Karpas-422 (cell line): ENCODE data around the gene STON1. TPM values are rescaled to one million over a fixed set of nuclear protein-coding genes. Genes with fewer than 3 reads are reported as not detected.
A peak's percentile ranks its signal among the peaks of the same experiment; 100 is the strongest.

Experiments used
- DNase-seq: peaks from one replicate; pipeline ENCODE4 v3.0.0-alpha.2; 2015
- H2AFZ ChIP-seq: fragments of 200-600 bp; sonication (generic); 2 replicates; pipeline ENCODE4 v1.6.1; 2014; ENCODE audit warnings: antibody characterized with exemption, low read length, mixed read lengths
- H3K27ac ChIP-seq: fragments of 200-600 bp; sonication (generic); 2 replicates; pipeline ENCODE4 v1.5.1; 2014; ENCODE audit warnings: mild to moderate bottlenecking, low read length, moderate library complexity
- H3K27me3 ChIP-seq: fragments of 200-600 bp; sonication (generic); 2 replicates; pipeline ENCODE4 v1.6.1; 2014; ENCODE audit warnings: low read length, mixed read lengths
- H3K36me3 ChIP-seq: fragments of 200-600 bp; sonication (generic); 2 replicates; pipeline ENCODE4 v1.6.1; 2014; ENCODE audit warnings: low read length, mixed read lengths; ENCODE audit not compliant: insufficient read depth
- H3K4me1 ChIP-seq: fragments of 200-600 bp; sonication (generic); 2 replicates; pipeline ENCODE4 v1.6.1; 2014; ENCODE audit warnings: mild to moderate bottlenecking, low read length, mixed read lengths
- H3K4me2 ChIP-seq: fragments of 200-600 bp; sonication (generic); 2 replicates; pipeline ENCODE4 v1.6.1; 2014; ENCODE audit warnings: low read length, low read depth, mild to moderate bottlenecking; ENCODE audit not compliant: poor library complexity, severe bottlenecking
- H3K4me3 ChIP-seq: fragments of 200-600 bp; sonication (generic); 2 replicates; pipeline ENCODE4 v1.5.1; 2014; ENCODE audit warnings: mild to moderate bottlenecking, antibody characterized with exemption, low read length, mixed read lengths
- H3K79me2 ChIP-seq: fragments of 200-600 bp; sonication (generic); 2 replicates; pipeline ENCODE4 v1.6.1; 2014; ENCODE audit warnings: mild to moderate bottlenecking, low read length, mixed read lengths
- H3K9ac ChIP-seq: fragments of 200-600 bp; sonication (generic); 2 replicates; pipeline ENCODE4 v1.6.0; 2014; ENCODE audit warnings: low read length
- H3K9me2 ChIP-seq: fragments of 200-600 bp; sonication (generic), shearing (Covaris generic); replicated peaks from 2 replicates; pipeline ENCODE4 v1.6.0; 2014; ENCODE audit warnings: mild to moderate bottlenecking, low read length, moderate library complexity; ENCODE audit not compliant: insufficient read depth
- H3K9me3 ChIP-seq: fragments of 300-700, 200-600 bp; sonication (generic); 2 replicates; pipeline ENCODE4 v1.6.1; 2014; ENCODE audit warnings: low read length, mixed read lengths
- H4K20me1 ChIP-seq: fragments of 200-600 bp; sonication (generic); 2 replicates; pipeline ENCODE4 v1.6.1; 2014; ENCODE audit warnings: mild to moderate bottlenecking, antibody characterized with exemption, low read length, low read depth; ENCODE audit not compliant: insufficient read depth
- total RNA-seq: library from RNA; depleted of rRNA; stranded (reverse); fragments of >200 nt; shearing (Covaris generic); gene quantifications from 2 replicates; pipeline ENCODE4 v1.2.3, GENCODE V29; 2014; ENCODE audit warnings: low replicate concordance

Gene STON1
- total RNA-seq, 1 experiment from 2014 or later, result 0.63 TPM

DNA sequence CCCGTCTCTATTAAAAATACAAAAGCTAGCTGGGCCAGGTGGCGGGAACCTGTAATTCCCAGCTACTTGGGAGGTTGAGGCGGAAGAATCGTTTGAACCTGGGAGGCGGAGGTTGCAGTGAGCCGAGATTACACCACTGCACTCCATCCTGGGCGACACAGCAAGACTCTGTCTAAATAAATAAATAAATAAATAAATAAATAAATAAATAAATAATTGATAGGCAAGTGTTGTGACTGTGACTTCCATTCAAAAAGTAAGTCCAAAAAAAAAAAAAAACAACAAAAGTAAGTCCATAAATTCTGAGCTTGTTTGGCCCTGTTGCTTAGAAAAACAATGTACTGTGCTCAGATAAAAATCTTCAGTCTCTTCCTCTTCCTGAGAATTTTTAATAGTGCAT, 2.2 kb downstream of the STON1 start:
- Histone ChIP-seq H3K27me3 (no peaks in the 10 kb centered on the region), H3K27ac (no peak overlapping the region), H3K9me2 (no peaks in the 10 kb centered on the region), H3K4me2 (no peak overlapping the region), H3K79me2 (no peaks in the 10 kb centered on the region), H2AFZ (no peak overlapping the region), H3K9me3 (no peaks in the 10 kb centered on the region), H3K4me1 (peaks cover 6% of the 10 kb centered on the region), H3K9ac (no peak overlapping the region), H3K4me3 (no peak overlapping the region), H3K36me3 (no peaks in the 10 kb centered on the region), H4K20me1 (0 out of 2 replicates have a peak, but pooled peaks cover 6% of the 10 kb centered on the region)
- DNase-seq, result no peak

DNA sequence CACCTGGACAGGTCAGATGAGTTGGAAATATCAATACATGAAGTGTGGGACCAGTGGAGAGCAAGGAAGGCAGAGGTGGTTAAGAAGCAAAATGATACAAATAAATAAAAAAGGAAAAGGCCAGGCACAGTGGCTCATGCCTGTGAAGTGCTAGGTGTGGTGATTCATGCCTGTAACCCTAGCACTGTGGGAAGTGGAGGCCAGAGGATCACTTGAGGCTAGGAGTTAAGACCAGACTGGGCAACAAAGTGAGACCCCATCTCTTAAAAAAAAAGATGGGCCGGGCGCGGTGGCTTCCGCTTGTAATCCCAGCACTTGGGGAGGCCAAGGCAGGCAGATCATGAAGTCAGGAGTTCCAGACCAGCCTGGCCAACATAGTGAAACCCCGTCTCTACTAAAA, 2.9 kb downstream of the STON1 start:
- Histone ChIP-seq H3K36me3 (no peaks in the 10 kb centered on the region), H3K9ac (no peak overlapping the region), H3K9me3 (no peaks in the 10 kb centered on the region), H3K27me3 (no peaks in the 10 kb centered on the region), H3K9me2 (no peaks in the 10 kb centered on the region), H3K79me2 (no peaks in the 10 kb centered on the region), H3K4me3 (no peak overlapping the region), H3K4me1 (peaks cover 6% of the 10 kb centered on the region), H3K4me2 (no peak overlapping the region), H3K27ac (no peak overlapping the region), H4K20me1 (no peaks in the 10 kb centered on the region), H2AFZ (no peak overlapping the region)
- DNase-seq, result no peak

DNA sequence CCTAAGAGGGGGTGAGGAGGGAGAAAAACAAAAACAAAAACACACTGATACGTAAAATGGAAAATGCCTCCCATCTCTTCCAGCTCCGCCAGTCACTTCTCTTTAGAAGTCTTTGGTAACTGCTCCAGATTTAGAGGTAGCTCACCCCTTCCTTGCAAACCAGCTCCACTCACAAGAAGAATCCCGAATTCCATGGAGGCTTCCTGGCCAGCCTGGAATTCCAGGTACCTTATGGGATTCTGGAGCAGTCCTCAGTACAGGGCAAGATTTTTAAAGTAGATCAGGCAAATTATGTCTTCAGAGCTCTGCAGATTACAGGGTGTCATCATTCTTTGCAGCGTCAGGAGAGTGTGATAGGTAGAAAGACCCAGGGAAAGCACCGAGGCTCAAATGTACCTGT, 4.8 kb downstream of the STON1 start:
- DNase-seq, result no peak
- no peaks in the 10 kb centered on the region for H3K9me3 ChIP-seq
- no peak overlapping the region for H3K9ac ChIP-seq
- no peak overlapping the region for H3K4me3 ChIP-seq
- no peaks in the 10 kb centered on the region for H3K79me2 ChIP-seq
- no peaks in the 10 kb centered on the region for H4K20me1 ChIP-seq
- no peaks in the 10 kb centered on the region for H3K36me3 ChIP-seq
- no peaks in the 10 kb centered on the region for H3K9me2 ChIP-seq
- no peak overlapping the region for H3K27ac ChIP-seq
- no peak overlapping the region for H3K4me2 ChIP-seq
- no peaks in the 10 kb centered on the region; the same call in 1 of the 2 replicates for H3K4me1 ChIP-seq
- H2AFZ ChIP-seq, result no peak overlapping the region
- H3K27me3 ChIP-seq, result no peaks in the 10 kb centered on the region

DNA sequence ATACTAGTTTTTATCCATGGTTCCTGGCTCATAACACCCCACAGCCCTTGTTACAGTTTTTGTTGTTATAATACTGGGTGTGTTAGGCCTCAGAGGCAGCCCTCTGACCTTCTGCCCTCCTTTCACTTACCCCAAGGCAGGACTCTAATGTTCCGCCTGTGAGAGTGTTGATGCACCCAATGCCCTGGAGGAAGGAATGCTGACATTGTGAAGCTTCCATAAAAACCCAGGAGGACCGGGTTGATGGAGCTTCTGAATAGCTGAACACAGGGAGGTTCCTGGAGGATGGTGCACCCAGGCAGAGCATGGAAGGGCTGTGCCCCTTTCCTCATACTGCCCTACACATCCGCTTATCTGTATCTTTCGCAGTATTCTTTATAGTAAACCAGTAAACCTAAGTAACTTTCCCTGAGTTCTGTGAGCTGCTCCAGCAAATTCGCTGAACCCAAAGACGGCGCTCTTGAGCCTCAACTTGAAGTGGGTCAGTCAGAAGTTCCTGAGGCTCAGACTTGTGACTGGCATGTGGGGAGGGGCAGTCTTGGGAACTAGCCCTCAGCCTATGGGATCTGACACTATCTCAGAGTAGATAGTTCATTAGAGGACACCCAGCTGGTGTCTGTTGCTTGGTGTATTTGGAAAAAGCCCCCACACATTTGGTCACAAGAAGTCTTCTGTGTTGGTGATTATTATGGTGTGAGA, 10.4 kb downstream of the STON1 start:
- no peaks in the 10 kb centered on the region for H3K27me3 ChIP-seq
- H3K9ac ChIP-seq, result no peak overlapping the region
- H3K4me2 ChIP-seq, result no peak overlapping the region
- peak; percentile 36 for DNase-seq
- no peaks in the 10 kb centered on the region for H3K79me2 ChIP-seq
- no peaks in the 10 kb centered on the region for H3K9me2 ChIP-seq
- no peaks in the 10 kb centered on the region for H3K4me1 ChIP-seq
- H4K20me1 ChIP-seq, result no peaks in the 10 kb centered on the region
- H3K4me3 ChIP-seq, result no peak overlapping the region
- H3K9me3 ChIP-seq, result no peaks in the 10 kb centered on the region
- no peak overlapping the region for H3K27ac ChIP-seq
- no peak overlapping the region for H2AFZ ChIP-seq
- H3K36me3 ChIP-seq, result no peaks in the 10 kb centered on the region

DNA sequence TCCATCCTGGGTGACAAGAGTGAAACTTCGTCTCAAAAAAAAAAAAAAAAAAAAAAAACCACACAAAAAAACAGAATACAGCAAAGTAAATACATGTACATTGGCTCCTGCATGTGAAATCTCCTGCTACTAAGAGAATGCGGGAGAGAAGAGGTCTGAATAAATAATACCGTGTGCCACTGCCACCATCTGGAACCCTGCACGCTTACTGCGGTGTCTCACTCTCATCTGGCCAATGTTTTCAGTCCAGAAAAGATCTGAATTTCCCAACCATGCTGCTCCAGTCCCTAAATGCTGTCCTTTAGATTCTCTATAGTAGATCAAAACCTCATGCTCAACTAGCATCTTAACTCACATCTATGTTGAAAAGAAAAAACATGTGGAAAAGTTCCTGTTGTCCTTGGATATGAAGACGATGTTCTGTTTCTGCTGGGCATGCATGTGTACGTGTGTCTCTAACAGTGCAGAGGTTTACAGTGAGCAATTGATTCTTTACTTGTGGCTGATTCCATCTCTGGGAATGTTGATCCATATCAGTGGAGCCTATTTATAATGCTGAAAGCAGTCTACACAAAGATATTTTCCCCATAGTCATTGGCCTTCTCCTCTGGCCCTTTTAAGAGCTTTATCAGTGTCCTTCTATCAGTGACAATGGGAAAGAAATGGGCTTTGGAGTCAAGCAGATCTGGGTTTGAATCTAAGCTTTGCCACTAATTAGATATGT, 11.9 kb downstream of the STON1 start:
- Histone ChIP-seq H3K9me3 (no peaks in the 10 kb centered on the region), H3K9me2 (no peaks in the 10 kb centered on the region), H3K36me3 (no peaks in the 10 kb centered on the region), H2AFZ (no peak overlapping the region), H3K79me2 (no peaks in the 10 kb centered on the region), H3K4me3 (no peak overlapping the region), H4K20me1 (no peaks in the 10 kb centered on the region), H3K27me3 (no peaks in the 10 kb centered on the region), H3K27ac (no peak overlapping the region), H3K4me2 (no peak overlapping the region), H3K9ac (no peak overlapping the region), H3K4me1 (no peaks in the 10 kb centered on the region)
- peak; percentile 20 for DNase-seq

DNA sequence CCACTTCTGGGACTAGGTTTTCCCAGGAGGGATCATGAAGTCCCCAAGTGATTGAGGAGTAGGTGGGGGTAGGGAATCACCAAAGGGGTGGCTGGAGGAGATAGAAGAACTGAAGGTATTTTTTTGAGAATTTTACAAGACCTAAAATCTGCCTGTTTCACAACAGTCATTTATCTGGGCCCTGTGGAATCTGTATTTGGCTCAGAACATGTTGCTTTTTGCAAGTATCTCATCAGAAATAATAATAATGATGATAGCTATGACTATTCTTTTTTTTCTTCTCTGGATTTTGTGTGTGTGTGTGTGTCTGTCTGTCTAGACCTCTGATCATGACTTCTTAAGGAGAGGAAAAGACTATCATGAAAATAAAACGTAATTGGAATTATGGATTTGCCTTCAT, 13.9 kb downstream of the STON1 start:
- DNase-seq, result no peak

DNA sequence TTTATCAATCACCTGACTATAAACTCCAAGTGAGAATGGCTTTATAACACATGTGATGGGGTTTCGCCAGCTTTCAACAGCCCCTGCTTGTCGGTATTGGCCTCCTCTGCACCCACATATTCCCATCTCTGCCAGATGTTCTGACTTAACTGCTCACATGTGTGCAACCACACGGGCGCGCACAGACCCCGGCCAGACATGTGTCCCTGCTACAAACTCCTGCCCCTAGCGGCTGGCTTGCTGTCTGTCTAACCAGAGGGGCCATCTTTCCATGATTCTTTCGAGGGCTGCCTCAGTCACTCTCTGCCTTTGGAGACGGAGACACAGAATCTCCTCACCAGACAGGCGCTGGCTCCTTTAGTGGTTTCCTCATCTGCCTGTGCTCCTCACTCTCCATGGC, 15.3 kb downstream of the STON1 start:
- no peaks in the 10 kb centered on the region for H3K79me2 ChIP-seq
- H3K4me2 ChIP-seq, result no peak overlapping the region
- H4K20me1 ChIP-seq, result no peaks in the 10 kb centered on the region
- no peaks in the 10 kb centered on the region for H3K27me3 ChIP-seq
- H2AFZ ChIP-seq, result no peak overlapping the region
- H3K27ac ChIP-seq, result no peak overlapping the region
- H3K4me1 ChIP-seq, result no peaks in the 10 kb centered on the region
- H3K9me2 ChIP-seq, result no peaks in the 10 kb centered on the region
- H3K36me3 ChIP-seq, result no peaks in the 10 kb centered on the region
- H3K4me3 ChIP-seq, result no peak overlapping the region
- no peak overlapping the region for H3K9ac ChIP-seq
- peak; percentile 11 for DNase-seq
- H3K9me3 ChIP-seq, result no peaks in the 10 kb centered on the region

More for the DNA sequence above, 13.9 kb downstream of the STON1 start:
- Histone ChIP-seq H3K9me3 (no peaks in the 10 kb centered on the region), H3K4me2 (no peak overlapping the region), H3K9me2 (no peaks in the 10 kb centered on the region), H3K4me1 (no peaks in the 10 kb centered on the region), H3K4me3 (no peak overlapping the region), H3K79me2 (no peaks in the 10 kb centered on the region), H3K27ac (no peak overlapping the region), H4K20me1 (no peaks in the 10 kb centered on the region), H3K9ac (no peak overlapping the region), H3K36me3 (no peaks in the 10 kb centered on the region), H2AFZ (no peak overlapping the region), H3K27me3 (no peaks in the 10 kb centered on the region)

DNA sequence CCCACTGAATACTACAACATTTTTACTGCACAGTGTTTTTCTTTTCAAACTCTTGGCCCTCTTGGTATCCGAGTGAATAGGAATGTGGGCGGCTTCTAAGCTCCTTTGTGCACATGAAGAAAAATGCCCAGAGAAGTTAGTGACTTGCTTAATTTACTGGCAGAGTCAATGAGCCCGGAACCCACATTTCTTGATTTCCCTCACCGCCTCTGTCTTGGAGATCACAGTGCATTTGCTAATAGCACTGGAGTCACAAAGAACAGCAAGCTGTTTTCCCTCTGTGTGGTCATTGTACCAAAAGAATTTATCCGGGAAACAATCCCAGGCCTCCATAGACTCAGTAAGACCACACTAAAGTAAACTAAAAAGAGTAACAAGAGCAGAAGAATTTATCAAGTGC, 18.9 kb downstream of the STON1 start:
- Histone ChIP-seq H3K9ac (no peak overlapping the region), H3K27me3 (no peaks in the 10 kb centered on the region), H4K20me1 (no peaks in the 10 kb centered on the region), H2AFZ (no peak overlapping the region), H3K79me2 (no peaks in the 10 kb centered on the region), H3K4me1 (no peaks in the 10 kb centered on the region), H3K27ac (no peak overlapping the region), H3K36me3 (no peaks in the 10 kb centered on the region), H3K4me3 (no peak overlapping the region), H3K9me3 (no peaks in the 10 kb centered on the region), H3K4me2 (no peak overlapping the region), H3K9me2 (no peaks in the 10 kb centered on the region)
- DNase-seq, result peak; percentile 4
